GM12875 (cell line): Measurements from ENCODE around the gene SCP2D1.
"Not testable (repeated sequence)": the region's sequence is repeated elsewhere in the genome, so short reads cannot be mapped to it uniquely, and the experiment has no call there.

Experiments used
- H3K4me3 ChIP-seq: one replicate; pipeline ENCODE4 v1.5.1; 2011; ENCODE audit warnings: low read depth, low read length, control low read depth
- TF ChIP-seq, protein P1 (sequence below): IDR thresholded peaks from 2 replicates; pipeline ENCODE4 v1.5.1; 2011; ENCODE audit warnings: low read depth, mild to moderate bottlenecking, control low read depth, inconsistent platforms, low read length, moderate library complexity, borderline replicate concordance; ENCODE audit not compliant: insufficient read depth

SCP2D1 gene

DNA sequence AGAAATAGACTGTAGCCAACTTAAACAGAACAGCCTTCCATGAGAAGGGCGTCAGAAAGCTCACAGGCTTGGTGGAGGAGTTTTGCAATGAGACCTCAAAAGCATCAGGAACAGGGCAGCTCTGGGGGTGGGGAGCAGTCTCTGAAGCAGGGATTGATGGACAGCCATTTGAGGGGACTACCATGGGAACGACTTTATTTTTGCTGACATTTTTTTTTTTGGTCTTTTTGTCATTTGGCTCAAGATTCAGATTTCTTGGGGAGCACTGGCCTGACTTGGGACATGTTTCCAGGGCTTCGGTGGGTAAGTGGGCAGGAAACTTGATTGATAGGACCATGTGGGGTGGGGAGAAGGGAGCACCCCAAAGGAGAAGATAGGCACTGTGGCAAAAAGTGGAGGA lies 32.1 kb upstream of the SCP2D1 start:
- TF ChIP-seq, protein P1, sequence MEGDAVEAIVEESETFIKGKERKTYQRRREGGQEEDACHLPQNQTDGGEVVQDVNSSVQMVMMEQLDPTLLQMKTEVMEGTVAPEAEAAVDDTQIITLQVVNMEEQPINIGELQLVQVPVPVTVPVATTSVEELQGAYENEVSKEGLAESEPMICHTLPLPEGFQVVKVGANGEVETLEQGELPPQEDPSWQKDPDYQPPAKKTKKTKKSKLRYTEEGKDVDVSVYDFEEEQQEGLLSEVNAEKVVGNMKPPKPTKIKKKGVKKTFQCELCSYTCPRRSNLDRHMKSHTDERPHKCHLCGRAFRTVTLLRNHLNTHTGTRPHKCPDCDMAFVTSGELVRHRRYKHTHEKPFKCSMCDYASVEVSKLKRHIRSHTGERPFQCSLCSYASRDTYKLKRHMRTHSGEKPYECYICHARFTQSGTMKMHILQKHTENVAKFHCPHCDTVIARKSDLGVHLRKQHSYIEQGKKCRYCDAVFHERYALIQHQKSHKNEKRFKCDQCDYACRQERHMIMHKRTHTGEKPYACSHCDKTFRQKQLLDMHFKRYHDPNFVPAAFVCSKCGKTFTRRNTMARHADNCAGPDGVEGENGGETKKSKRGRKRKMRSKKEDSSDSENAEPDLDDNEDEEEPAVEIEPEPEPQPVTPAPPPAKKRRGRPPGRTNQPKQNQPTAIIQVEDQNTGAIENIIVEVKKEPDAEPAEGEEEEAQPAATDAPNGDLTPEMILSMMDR, result no peak

GRCh38 chr20:18783385-18783959 lies 30.1 kb upstream of the SCP2D1 start:
- H3K4me3 ChIP-seq, result no peak overlapping the region
- TF ChIP-seq, protein P1, result no peak

More for the DNA sequence above, 32.1 kb upstream of the SCP2D1 start:
- no peak overlapping the region for H3K4me3 ChIP-seq

DNA sequence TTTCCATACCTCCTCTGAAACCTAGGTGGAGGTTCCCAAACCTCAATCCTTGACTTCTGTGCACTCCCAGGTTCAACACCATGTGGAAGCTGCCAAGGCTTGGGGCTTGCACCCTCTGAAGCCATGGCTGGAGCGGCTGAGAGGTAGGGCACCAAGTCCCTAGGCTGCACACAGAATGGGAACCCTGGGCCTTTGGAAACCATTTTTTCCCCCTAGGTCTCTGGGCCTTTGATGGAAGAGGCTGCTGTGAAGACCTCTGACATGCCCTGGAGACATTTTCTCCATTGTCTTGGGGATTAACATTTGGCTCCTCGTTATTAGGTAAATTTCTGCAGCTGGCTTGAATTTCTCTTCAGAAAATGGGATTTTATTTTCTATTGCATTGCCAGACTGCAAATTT lies 26.5 kb upstream of the SCP2D1 start:
- H3K4me3 ChIP-seq, result not testable (repeated sequence)

DNA sequence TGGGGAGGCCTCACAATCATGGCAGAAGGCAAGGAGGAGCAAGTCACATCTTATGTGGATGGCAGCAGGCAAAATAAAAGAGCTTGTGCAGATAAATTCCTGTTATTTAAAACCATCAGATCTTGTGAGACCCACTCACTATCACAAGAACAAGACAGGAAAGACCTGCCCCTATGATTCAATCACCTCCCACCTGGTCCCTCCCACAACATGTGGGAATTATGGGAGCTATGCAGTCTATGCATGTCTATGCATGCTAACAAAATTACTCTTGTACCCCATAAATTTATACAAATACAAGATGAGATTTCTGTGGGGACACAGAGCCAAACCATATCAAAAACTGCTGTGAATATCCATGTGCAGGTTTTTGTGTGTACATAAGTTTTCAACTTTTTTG lies 25.6 kb upstream of the SCP2D1 start:
- no peak overlapping the region for H3K4me3 ChIP-seq
- TF ChIP-seq, protein P1, result no peak

DNA sequence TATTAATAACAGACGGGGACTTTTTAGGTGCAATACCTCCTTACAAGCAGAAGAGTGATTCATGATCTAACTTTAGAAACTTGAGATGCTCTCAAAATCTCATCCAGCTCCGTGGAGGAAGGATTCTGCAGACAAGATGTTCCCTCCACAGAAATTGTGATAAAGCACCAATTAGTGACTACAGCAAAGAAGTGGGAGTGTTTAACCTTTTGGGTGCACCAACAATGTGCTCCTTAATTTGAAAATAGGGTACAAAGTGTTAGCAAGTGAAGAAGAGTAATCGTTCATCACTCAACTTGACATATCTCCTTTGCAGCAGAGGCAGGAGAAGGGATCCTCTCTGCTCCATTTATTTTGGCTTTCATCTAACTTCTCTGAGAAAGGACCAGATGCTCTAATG lies 22.8 kb upstream of the SCP2D1 start:
- no peak overlapping the region for H3K4me3 ChIP-seq
- TF ChIP-seq, protein P1, result no peak

DNA sequence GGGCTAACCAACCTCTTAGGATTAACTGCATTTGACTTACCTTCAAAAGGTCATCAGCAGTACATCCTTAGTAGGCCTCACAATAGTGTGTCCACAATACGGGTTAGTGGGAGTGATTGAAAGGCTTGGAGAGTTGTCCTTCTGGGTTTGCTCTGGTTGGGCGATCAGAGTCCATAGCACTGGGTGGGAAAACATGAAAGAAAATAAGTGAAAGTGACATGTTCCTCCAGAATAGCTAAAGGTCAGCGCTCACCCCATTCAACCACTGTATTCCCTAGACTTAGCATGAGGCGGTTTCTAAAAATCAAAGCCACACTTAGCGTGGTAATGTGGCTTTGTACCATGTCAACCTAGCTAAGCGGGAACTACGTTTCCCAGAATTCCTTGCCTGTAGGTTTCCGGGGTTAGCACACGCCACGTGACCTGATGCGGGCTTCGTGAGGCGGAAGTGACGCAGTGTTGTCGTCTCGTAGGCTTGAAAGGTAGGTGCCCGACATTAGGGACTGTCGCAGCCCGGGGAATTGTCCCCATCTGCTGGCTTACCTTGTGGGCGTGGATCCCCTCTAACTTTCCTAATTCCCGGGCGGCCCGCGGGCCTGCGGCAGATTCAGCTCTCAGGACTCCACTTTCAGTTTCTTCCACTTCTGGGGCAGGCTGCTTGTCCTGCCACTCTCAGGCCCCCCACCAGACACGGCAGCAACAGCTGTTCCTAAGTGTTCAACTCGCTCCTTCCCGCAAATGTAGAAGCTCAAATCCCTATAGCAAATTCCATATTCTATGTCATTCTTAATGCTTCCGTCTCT lies 19.8 kb upstream of the SCP2D1 start:
- peak overlapping the region; percentile 49 for H3K4me3 ChIP-seq
- TF ChIP-seq, protein P1, result no peak

DNA sequence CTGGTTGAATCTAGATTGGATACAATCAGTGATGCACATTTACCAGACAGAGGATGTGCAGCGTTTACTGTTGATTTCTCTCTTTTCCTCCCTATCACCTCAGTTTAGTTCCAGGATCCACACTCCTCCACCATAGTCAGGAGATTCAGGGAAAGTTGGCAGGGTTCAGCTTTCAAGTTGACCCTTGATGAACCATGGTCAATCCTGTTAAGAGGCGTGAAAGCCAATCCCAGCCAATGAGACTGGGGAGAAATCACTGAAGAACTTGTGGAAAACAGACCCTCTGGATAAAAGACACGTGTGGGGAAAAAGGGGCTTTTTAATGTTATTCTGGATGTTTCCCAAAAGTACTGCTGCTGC lies 19.2 kb upstream of the SCP2D1 start:
- peak overlapping the region; percentile 49 for H3K4me3 ChIP-seq
- TF ChIP-seq, protein P1, result no peak
